Gastroesophageal sphincter (tissue), 3 donors: ENCODE results near the gene RNF215.

Experiments
- EP300 ChIP-seq: sonication (generic); formaldehyde crosslinking; IDR thresholded peaks from one replicate; pipeline ENCODE4 v1.6.1; 2017; ENCODE audit warnings: antibody characterized with exemption, mild to moderate bottlenecking
- TF ChIP-seq, protein P1 (sequence below), 4 experiments: fragments of 200-600 bp in 2 of 4; fragments of 450-650 bp in 2 of 4; sonication (generic) in 1 of 4; IDR thresholded peaks; one replicate each; pipeline ENCODE4 v1.5.1; 2017 to 2019; ENCODE audit warnings: antibody characterized with exemption in 4 of 4, mild to moderate bottlenecking in 2 of 4, moderate library complexity in 2 of 4

- no peak for TF ChIP-seq EP300
- TF ChIP-seq, protein P1, sequence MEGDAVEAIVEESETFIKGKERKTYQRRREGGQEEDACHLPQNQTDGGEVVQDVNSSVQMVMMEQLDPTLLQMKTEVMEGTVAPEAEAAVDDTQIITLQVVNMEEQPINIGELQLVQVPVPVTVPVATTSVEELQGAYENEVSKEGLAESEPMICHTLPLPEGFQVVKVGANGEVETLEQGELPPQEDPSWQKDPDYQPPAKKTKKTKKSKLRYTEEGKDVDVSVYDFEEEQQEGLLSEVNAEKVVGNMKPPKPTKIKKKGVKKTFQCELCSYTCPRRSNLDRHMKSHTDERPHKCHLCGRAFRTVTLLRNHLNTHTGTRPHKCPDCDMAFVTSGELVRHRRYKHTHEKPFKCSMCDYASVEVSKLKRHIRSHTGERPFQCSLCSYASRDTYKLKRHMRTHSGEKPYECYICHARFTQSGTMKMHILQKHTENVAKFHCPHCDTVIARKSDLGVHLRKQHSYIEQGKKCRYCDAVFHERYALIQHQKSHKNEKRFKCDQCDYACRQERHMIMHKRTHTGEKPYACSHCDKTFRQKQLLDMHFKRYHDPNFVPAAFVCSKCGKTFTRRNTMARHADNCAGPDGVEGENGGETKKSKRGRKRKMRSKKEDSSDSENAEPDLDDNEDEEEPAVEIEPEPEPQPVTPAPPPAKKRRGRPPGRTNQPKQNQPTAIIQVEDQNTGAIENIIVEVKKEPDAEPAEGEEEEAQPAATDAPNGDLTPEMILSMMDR (IDR thresholded peaks at IDR 0.05), result no peak
Observed at GRCh38 chr22:30336752-30337460, 50.3 kb downstream of the RNF215 start.
